Lower leg skin (tissue), 4 donors: ENCODE results near the gene KCNG2. TPM values are rescaled to one million over a fixed set of nuclear protein-coding genes. Genes with fewer than 3 reads are reported as not detected.
A peak's percentile ranks its signal among the peaks of the same experiment; 100 is the strongest.

Source experiments
- DNase-seq, 2 donors: peaks; one replicate each; pipeline ENCODE4 v3.0.0-alpha.2; 2019; ENCODE audit warnings: low spot score in 2 of 2
- H3K4me3 ChIP-seq: fragments of 200-600 bp; sonication (generic); 2 replicates; pipeline ENCODE4 v1.5.1; 2017; ENCODE audit warnings: mild to moderate bottlenecking, low read depth; ENCODE audit not compliant: poor library complexity, severe bottlenecking
- POLR2A ChIP-seq, 2 donors: fragments of 450-650 bp; IDR thresholded peaks; one replicate each; pipeline ENCODE4 v1.6.1; 2016 to 2017; ENCODE audit warnings: antibody characterized with exemption in 2 of 2, mild to moderate bottlenecking in 1 of 2, moderate library complexity in 1 of 2
- WGBS, 2 donors: methylation state at CpG; one replicate each; pipeline ENCODE4 v1.1.5; 2018; 5-methylcytosine and 5-hydroxymethylcytosine counted together
- intact Hi-C: fragments of 100-400 bp; cut with DNase I; formaldehyde crosslinking; loops from one replicate; pipeline ENCODE4 v1.15.0; 2023; ENCODE audit warnings: low total_unique reads
- total RNA-seq, 4 donors: library from RNA; depleted of rRNA; stranded (reverse); fragments of >200 nt; gene quantifications; one replicate each; pipeline ENCODE4 v1.1.0, GENCODE V29; 2016
- TF ChIP-seq, protein P1 (sequence below), 3 donors: fragments of 450-650 bp; IDR thresholded peaks; one replicate each; pipeline ENCODE4 v1.5.1; 2016; ENCODE audit warnings: antibody characterized with exemption in 3 of 3, mild to moderate bottlenecking in 3 of 3, moderate library complexity in 2 of 3

The KCNG2 gene
- total RNA-seq, 4 donors from 2014 or later, result 0.84 TPM; not detected in 3

DNA sequence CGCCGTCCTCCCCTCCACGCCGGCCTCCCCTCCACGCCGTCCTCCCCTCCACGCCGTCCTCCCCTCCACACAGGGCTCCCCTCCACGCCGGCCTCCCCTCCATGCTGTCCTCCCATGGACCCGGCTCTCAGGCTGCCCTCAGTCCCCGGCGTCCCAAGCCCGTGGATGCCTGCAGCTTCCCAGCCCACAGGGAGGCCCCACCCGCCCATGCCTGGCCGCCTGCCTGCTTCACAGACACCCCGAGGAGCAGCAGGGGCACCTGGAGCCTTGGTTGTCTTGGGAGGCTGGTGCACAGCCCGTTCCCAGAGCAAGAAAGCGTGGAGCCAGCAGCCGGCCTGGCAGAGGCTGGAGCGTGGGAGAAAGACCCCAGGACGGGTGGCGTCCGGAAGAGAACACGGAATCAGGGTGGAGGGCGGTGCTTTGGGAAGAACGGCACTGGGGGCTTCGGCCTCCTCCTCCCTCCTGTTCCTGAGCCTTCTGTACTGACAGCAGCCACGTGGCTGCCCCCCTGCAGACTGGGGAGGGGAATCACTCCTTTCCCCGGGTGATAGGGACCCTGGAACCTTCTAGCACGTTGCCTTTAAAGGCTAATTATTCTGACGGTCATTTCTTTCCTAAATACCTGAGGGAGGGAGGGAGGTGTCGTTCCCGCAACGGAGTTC lies 26.2 kb upstream of the KCNG2 start:
- intact Hi-C loops, result no loop called here
- TF ChIP-seq, protein P1, sequence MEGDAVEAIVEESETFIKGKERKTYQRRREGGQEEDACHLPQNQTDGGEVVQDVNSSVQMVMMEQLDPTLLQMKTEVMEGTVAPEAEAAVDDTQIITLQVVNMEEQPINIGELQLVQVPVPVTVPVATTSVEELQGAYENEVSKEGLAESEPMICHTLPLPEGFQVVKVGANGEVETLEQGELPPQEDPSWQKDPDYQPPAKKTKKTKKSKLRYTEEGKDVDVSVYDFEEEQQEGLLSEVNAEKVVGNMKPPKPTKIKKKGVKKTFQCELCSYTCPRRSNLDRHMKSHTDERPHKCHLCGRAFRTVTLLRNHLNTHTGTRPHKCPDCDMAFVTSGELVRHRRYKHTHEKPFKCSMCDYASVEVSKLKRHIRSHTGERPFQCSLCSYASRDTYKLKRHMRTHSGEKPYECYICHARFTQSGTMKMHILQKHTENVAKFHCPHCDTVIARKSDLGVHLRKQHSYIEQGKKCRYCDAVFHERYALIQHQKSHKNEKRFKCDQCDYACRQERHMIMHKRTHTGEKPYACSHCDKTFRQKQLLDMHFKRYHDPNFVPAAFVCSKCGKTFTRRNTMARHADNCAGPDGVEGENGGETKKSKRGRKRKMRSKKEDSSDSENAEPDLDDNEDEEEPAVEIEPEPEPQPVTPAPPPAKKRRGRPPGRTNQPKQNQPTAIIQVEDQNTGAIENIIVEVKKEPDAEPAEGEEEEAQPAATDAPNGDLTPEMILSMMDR (IDR thresholded peaks at IDR 0.05), result no peak
- TF ChIP-seq POLR2A (IDR thresholded peaks at IDR 0.05), result no peak
- 53 to 56% methylated on average over 33 to 35 of the region's 35 CpGs for WGBS, 2 donors
- H3K4me3 ChIP-seq, result no peak overlapping the region
- DNase-seq, result peak in 1 of 2 donors; percentile 58

DNA sequence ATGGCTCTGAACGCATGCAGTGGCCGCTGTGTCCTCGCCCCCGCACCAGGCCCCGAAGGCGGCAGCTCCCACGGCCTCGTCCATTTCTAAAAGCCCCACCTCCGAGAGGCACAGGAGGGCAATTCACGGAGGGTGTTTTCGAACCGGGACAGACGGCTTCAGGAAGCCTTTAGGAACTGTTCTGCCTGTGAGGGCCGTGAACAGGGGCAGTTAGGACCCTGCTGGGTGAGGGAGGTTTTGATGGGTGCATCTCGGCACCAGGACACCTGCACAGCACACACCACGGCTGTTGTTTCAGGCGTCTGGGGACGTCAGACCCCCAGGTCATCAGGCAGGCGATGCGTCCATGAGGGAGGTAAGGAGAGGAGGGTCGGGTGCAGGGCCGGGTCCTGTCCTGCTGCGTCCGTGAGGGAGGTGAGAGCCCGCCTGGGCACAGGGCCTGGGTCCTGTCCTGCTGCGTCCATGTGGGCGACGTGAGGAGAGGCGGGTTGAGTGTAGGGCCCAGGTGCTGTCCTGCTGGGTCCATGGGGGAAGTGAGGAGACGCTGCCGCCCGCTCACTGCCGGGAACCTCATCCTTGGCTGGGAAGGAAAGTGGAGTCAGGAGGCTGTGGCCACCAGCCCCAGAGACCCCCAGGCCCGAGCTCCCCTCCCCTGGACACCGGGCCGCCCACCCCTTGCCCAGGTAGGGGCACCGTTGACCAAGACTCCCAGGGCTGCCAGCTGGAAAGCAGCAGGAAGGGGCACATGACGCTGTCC lies 25.5 kb upstream of the KCNG2 start:
- TF ChIP-seq POLR2A (IDR thresholded peaks at IDR 0.05), result no peak
- TF ChIP-seq, protein P1 (IDR thresholded peaks at IDR 0.05), result no peak
- peak in 1 of 2 donors; percentile 68 for DNase-seq
- intact Hi-C loops, result no loop called here
- no peak overlapping the region for H3K4me3 ChIP-seq
- WGBS, 2 donors, result 77 to 80% methylated on average over 36 to 37 of the region's 38 CpGs

DNA sequence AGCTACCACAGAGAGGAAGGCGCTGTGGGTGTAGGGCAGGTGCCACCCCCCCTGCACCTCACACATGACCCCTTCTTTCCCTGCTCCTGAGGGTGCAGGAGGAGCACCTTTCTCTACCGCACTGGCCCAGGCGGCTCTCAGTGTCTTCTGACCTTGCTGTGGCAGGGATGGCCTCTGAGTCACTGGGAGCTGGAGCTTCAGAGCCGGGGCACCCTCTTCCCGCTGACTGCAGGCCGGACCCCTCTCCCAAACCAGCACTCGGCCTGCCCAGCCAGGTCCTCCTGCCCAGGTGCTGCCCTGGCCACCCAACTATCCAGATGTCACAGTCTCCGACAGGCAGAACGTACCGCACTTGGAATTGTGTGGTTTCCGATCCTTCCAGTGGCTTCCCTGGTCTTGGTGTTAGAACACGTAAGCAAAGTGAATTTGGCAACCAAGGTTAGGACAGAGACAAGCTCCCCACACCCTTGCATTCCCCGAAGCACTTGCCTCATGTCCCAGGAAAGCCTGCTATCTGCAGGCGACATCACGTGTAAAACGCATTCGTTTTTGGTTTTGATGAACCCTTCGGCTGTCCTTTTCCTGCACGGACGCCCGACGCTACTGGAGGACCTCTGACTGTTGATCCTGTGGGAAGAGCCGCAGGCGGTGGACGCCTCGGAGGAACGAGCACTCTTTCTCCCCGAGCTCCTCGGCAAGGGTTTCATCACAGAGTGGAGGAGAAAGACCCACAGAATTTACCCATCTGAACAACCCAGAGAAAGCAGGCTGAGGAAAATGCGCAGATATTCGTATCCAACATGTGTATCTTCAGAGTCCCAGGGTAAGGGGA lies 24.7 kb upstream of the KCNG2 start:
- H3K4me3 ChIP-seq, result no peak overlapping the region
- DNase-seq, result peak in 1 of 2 donors; percentile 37
- intact Hi-C loops, result no loop called here
- 87 to 93% methylated on average over 31 of the region's 31 CpGs for WGBS, 2 donors
- no peak for TF ChIP-seq POLR2A (IDR thresholded peaks at IDR 0.05)
- TF ChIP-seq, protein P1 (IDR thresholded peaks at IDR 0.05), result no peak

DNA sequence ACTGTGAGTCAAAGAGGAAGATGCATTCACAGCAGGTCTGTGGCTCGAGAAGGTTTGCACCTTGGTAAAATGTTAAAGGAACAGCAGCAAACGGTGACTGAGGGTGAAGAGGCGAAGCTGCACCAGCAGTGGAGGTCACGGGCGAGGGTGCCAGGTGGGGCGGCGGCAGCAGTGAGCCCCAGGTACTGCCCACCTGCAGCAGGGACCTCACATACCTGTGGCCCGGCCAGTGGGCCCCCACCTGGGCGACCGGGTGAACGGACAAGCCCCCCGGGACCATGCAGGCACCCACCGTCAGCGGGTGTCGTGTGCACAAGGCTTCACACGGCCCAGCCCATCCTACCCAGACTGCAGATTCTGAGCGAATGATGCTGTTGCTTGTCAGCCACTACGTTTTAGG lies 23.6 kb upstream of the KCNG2 start:
- intact Hi-C loops, result no loop called here
- DNase-seq, result peak in 1 of 2 donors; percentile 76
- TF ChIP-seq, protein P1 (IDR thresholded peaks at IDR 0.05), result no peak
- no peak for TF ChIP-seq POLR2A (IDR thresholded peaks at IDR 0.05)
- WGBS, 2 donors, result 76% methylated on average over 17 to 18 of the region's 18 CpGs
- no peak overlapping the region for H3K4me3 ChIP-seq

DNA sequence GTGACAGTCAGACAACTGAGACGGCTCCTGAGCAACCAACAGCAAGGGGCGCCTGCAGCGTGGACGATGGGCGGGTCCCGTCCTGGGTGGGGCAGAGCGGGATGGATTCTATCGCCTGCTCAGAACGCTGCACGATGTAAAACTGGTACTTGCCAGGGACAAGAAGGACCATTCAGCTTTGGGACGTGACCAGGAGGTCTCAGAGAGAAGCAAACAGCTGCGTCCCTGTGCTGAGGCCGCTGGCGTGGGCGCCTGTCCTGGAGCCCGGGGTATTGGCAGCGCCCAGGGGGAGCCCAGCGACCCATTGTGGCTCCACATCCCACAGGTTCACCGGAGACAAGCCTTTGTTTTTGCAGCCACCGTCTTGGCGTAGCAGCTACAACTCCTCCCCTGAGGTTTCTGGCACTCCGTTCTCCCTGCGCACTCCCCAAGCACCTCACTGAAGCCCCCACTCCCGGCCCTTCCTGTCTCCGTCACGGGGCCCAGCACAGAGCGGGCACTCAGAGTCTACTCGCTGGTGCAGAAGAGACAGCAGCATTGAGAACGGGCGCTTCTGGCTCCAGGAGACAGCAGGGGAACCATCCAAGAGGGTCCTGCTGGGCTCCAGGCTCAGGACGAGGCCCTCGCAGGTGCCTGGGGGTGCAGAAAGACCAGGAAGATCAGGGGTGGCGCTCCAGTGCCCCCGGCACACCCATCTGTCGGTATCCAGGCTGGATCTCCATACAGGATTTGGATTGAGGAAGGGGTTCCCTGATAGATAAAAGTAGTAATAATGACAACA lies 22.1 kb upstream of the KCNG2 start:
- intact Hi-C loops, result no loop called here
- DNase-seq, result peak in 1 of 2 donors; percentile 70
- 84% methylated on average over 34 to 35 of the region's 35 CpGs for WGBS, 2 donors
- no peak overlapping the region for H3K4me3 ChIP-seq
- TF ChIP-seq, protein P1 (IDR thresholded peaks at IDR 0.05), result no peak
- no peak for TF ChIP-seq POLR2A (IDR thresholded peaks at IDR 0.05)
